Measurements from ENCODE around the gene EVI5L. TPM values are rescaled to one million over a fixed set of nuclear protein-coding genes. Genes with fewer than 3 reads are reported as not detected.
A peak's percentile ranks its signal among the peaks of the same experiment; 100 is the strongest.

Gene EVI5L
- total RNA-seq, 8 experiments from 2014 or later: 7.7 to 25.7 (median 16.7) TPM

GRCh38 chr19:7904074-7905020, 74.3 kb downstream of the EVI5L start:
- peaks cover 15% of the 10 kb centered on the region in 2 donors for H3K4me1 ChIP-seq (replicated peaks in 1 of 2)
- H3K27ac ChIP-seq: peak overlapping the region; percentile 88 to 91
- peak overlapping the region; percentile 79 to 92 (median 83) for H3K4me3 ChIP-seq
- WGBS, 10 experiments: 0 to 81% (median 50%) methylated on average over 1 to 4 of the region's 68 CpGs; no CpG with 5 or more reads in 4 of the 10 experiments
- in situ Hi-C loops (cut with MboI; ENCODE audit: low pct_unique_long_range_greater_than_20kb in 2 of 9, low sequenced_read_pairs in 9 of 9, unreplicated experiment in 9 of 9): no loop called here
- peak in 6 of 8 experiments; percentile 12 to 31 (median 30) for ATAC-seq (replicated peaks in 6 of 8)

- Histone ChIP-seq H3K4me1 (replicated peaks in 1 of 2) (peaks cover 15% of the 10 kb centered on the region in 2 donors), H3K27ac (no peak overlapping the region), H3K4me3 (peak overlapping the region in 1 of 5 donors; percentile 92)
- ATAC-seq (replicated peaks in 6 of 8): no peak
- in situ Hi-C loops (cut with MboI; ENCODE audit: low pct_unique_long_range_greater_than_20kb in 2 of 9, low sequenced_read_pairs in 9 of 9, unreplicated experiment in 9 of 9): no loop called here
- WGBS, 10 experiments: 22 to 100% (median 80%) methylated on average over 1 of the region's 10 CpGs; no CpG with 5 or more reads in 7 of the 10 experiments
Measured at GRCh38 chr19:7905268-7905667, 75.2 kb downstream of the EVI5L start.

GRCh38 chr19:7905859-7906258, 75.8 kb downstream of the EVI5L start:
- H3K4me1 ChIP-seq (replicated peaks in 1 of 2): peaks cover 15% of the 10 kb centered on the region in 2 donors
- H3K4me3 ChIP-seq: no peak overlapping the region
- 92 to 100% methylated on average over 1 to 5 of the region's 10 CpGs; no CpG with 5 or more reads in 8 of the 10 experiments for WGBS, 10 experiments
- H3K27ac ChIP-seq: no peak overlapping the region
- in situ Hi-C loops (cut with MboI; ENCODE audit: low pct_unique_long_range_greater_than_20kb in 2 of 9, low sequenced_read_pairs in 9 of 9, unreplicated experiment in 9 of 9): no loop called here
- no peak for ATAC-seq (replicated peaks in 6 of 8)

GRCh38 chr19:7907122-7907521, 77.1 kb downstream of the EVI5L start:
- Histone ChIP-seq H3K4me3 (no peak overlapping the region), H3K4me1 (replicated peaks in 1 of 2) (peaks cover 15% of the 10 kb centered on the region in 2 donors), H3K27ac (no peak overlapping the region)
- in situ Hi-C loops (cut with MboI; ENCODE audit: low pct_unique_long_range_greater_than_20kb in 2 of 9, low sequenced_read_pairs in 9 of 9, unreplicated experiment in 9 of 9): no loop called here
- WGBS, 10 experiments: 83 to 100% (median 92%) methylated on average over 1 to 8 of the region's 19 CpGs; no CpG with 5 or more reads in 1 of the 10 experiments
- ATAC-seq (replicated peaks in 6 of 8): no peak

GRCh38 chr19:7907544-7907943, 77.5 kb downstream of the EVI5L start:
- H3K4me3 ChIP-seq: no peak overlapping the region
- ATAC-seq (replicated peaks in 6 of 8): no peak
- WGBS, 10 experiments: 92% methylated on average over 6 of the region's 11 CpGs; no CpG with 5 or more reads in 9 of the 10 experiments
- H3K27ac ChIP-seq: no peak overlapping the region
- H3K4me1 ChIP-seq (replicated peaks in 1 of 2): peaks cover 13 to 14% of the 10 kb centered on the region in 2 donors
- in situ Hi-C loops (cut with MboI; ENCODE audit: low pct_unique_long_range_greater_than_20kb in 2 of 9, low sequenced_read_pairs in 9 of 9, unreplicated experiment in 9 of 9): no loop called here

- Histone ChIP-seq H3K27ac (no peak overlapping the region), H3K4me3 (no peak overlapping the region), H3K4me1 (replicated peaks in 1 of 2) (peaks cover 9 to 11% of the 10 kb centered on the region in 2 donors)
- WGBS, 10 experiments: 88 to 100% (median 91%) methylated on average over 1 to 7 of the region's 14 CpGs; no CpG with 5 or more reads in 5 of the 10 experiments
- in situ Hi-C loops (cut with MboI; ENCODE audit: low pct_unique_long_range_greater_than_20kb in 2 of 9, low sequenced_read_pairs in 9 of 9, unreplicated experiment in 9 of 9): no loop called here
- no peak for ATAC-seq (replicated peaks in 6 of 8)
Measured at GRCh38 chr19:7908078-7908699, 78.2 kb downstream of the EVI5L start.

- Histone ChIP-seq H3K4me1 (replicated peaks in 1 of 2) (peaks cover 9 to 11% of the 10 kb centered on the region in 2 donors), H3K4me3 (no peak overlapping the region), H3K27ac (no peak overlapping the region)
- ATAC-seq (replicated peaks in 6 of 8): no peak
- in situ Hi-C loops (cut with MboI; ENCODE audit: low pct_unique_long_range_greater_than_20kb in 2 of 9, low sequenced_read_pairs in 9 of 9, unreplicated experiment in 9 of 9): no loop called here
- WGBS, 10 experiments: 90% methylated on average over 2 of the region's 19 CpGs; no CpG with 5 or more reads in 9 of the 10 experiments
Measured at GRCh38 chr19:7908742-7909461, 78.9 kb downstream of the EVI5L start.

GRCh38 chr19:7909471-7910067, 79.6 kb downstream of the EVI5L start:
- no peak for ATAC-seq (replicated peaks in 6 of 8)
- Histone ChIP-seq H3K4me3 (no peak overlapping the region), H3K27ac (no peak overlapping the region), H3K4me1 (replicated peaks in 1 of 2) (peaks cover 9 to 10% of the 10 kb centered on the region in 2 donors)
- no CpG with 5 or more reads among the region's 21 CpGs for WGBS, 10 experiments
- in situ Hi-C loops (cut with MboI; ENCODE audit: low pct_unique_long_range_greater_than_20kb in 2 of 9, low sequenced_read_pairs in 9 of 9, unreplicated experiment in 9 of 9): no loop called here

GRCh38 chr19:7910321-7911161, 80.5 kb downstream of the EVI5L start:
- in situ Hi-C loops (cut with MboI; ENCODE audit: low pct_unique_long_range_greater_than_20kb in 2 of 9, low sequenced_read_pairs in 9 of 9, unreplicated experiment in 9 of 9): no loop called here
- Histone ChIP-seq H3K4me3 (no peak overlapping the region), H3K4me1 (replicated peaks in 1 of 2) (peaks cover 0 to under 1% of the 10 kb centered on the region in 2 donors), H3K27ac (no peak overlapping the region)
- no peak for ATAC-seq (replicated peaks in 6 of 8)
- WGBS, 10 experiments: 92 to 100% (median 97%) methylated on average over 2 to 5 of the region's 54 CpGs; no CpG with 5 or more reads in 6 of the 10 experiments

- in situ Hi-C loops (cut with MboI; ENCODE audit: low pct_unique_long_range_greater_than_20kb in 2 of 9, low sequenced_read_pairs in 9 of 9, unreplicated experiment in 9 of 9): no loop called here
- Histone ChIP-seq H3K27ac (no peak overlapping the region), H3K4me3 (no peak overlapping the region), H3K4me1 (replicated peaks in 1 of 2) (peaks cover 6 to 10% of the 10 kb centered on the region in 2 donors)
- peak in 3 of 8 experiments; percentile 7 to 64 (median 40) for ATAC-seq (replicated peaks in 6 of 8)
- WGBS, 10 experiments: 26 to 75% methylated on average over 4 to 7 of the region's 18 CpGs; no CpG with 5 or more reads in 8 of the 10 experiments
Measured at GRCh38 chr19:7911508-7912143, 81.6 kb downstream of the EVI5L start.

- in situ Hi-C loops (cut with MboI; ENCODE audit: low pct_unique_long_range_greater_than_20kb in 2 of 9, low sequenced_read_pairs in 9 of 9, unreplicated experiment in 9 of 9): no loop called here
- Histone ChIP-seq H3K27ac (no peak overlapping the region), H3K4me3 (no peak overlapping the region), H3K4me1 (replicated peaks in 1 of 2) (peaks cover 6 to 15% of the 10 kb centered on the region in 2 donors)
- 80 to 94% methylated on average over 2 to 10 of the region's 31 CpGs; no CpG with 5 or more reads in 8 of the 10 experiments for WGBS, 10 experiments
- no peak for ATAC-seq (replicated peaks in 6 of 8)
Measured at GRCh38 chr19:7912144-7912696, 82.2 kb downstream of the EVI5L start.
